Loucy (cell line): ENCODE data around the gene ERF.

Source experiments
- H2AFZ ChIP-seq: fragments of 200-600 bp; sonication (generic); 2 replicates; pipeline ENCODE4 v1.6.0; 2016; ENCODE audit warnings: antibody characterized with exemption, mild to moderate bottlenecking, low read length, moderate library complexity
- H3F3A ChIP-seq: fragments of 200-600 bp; 2 replicates; pipeline ENCODE4 v1.6.0; 2016; ENCODE audit warnings: antibody characterized with exemption, low read depth, mild to moderate bottlenecking
- H3K27me3 ChIP-seq: fragments of 200-600 bp; sonication (generic); 2 replicates; pipeline ENCODE4 v1.6.1; 2014; ENCODE audit warnings: low read length, mild to moderate bottlenecking; ENCODE audit not compliant: insufficient read depth, poor library complexity, severe bottlenecking
- H3K36me3 ChIP-seq: fragments of 200-600 bp; sonication (generic); 2 replicates; pipeline ENCODE4 v1.6.1; 2016; ENCODE audit warnings: low read length; ENCODE audit not compliant: insufficient read depth
- H3K4me1 ChIP-seq: fragments of 200-600 bp; sonication (generic); 2 replicates; pipeline ENCODE4 v1.5.1; 2014; ENCODE audit warnings: low read length, mild to moderate bottlenecking; ENCODE audit not compliant: insufficient read depth, poor library complexity, severe bottlenecking
- H3K4me2 ChIP-seq: fragments of 200-600 bp; sonication (generic); 2 replicates; pipeline ENCODE4 v1.6.0; 2014; ENCODE audit warnings: antibody characterized with exemption, low read length, low read depth, mild to moderate bottlenecking; ENCODE audit not compliant: poor library complexity, severe bottlenecking
- H3K4me3 ChIP-seq: fragments of 200-600 bp; sonication (generic); 2 replicates; pipeline ENCODE4 v1.5.1; 2014; ENCODE audit warnings: low read length, mild to moderate bottlenecking, mixed read lengths; ENCODE audit not compliant: poor library complexity, severe bottlenecking
- H3K79me2 ChIP-seq: fragments of 200-600 bp; sonication (generic); 2 replicates; pipeline ENCODE4 v1.6.1; 2014; ENCODE audit warnings: low read length; ENCODE audit not compliant: insufficient read depth
- H3K9ac ChIP-seq: fragments of 200-600 bp; sonication (generic); 2 replicates; pipeline ENCODE4 v1.6.0; 2014; ENCODE audit warnings: mild to moderate bottlenecking, low read depth, low read length, moderate library complexity; ENCODE audit not compliant: poor library complexity, severe bottlenecking
- H3K9me2 ChIP-seq: fragments of 200-600 bp; sonication (generic); replicated peaks from 2 replicates; pipeline ENCODE4 v1.6.1; 2016; ENCODE audit warnings: low read depth, low read length, mixed read lengths
- H3K9me3 ChIP-seq: fragments of 200-600 bp; sonication (generic); 2 replicates; pipeline ENCODE4 v1.6.1; 2014; ENCODE audit warnings: mild to moderate bottlenecking, antibody characterized with exemption, low read length, low read depth; ENCODE audit not compliant: insufficient read depth
- H4K20me1 ChIP-seq: fragments of 200-600 bp; sonication (generic); 2 replicates; pipeline ENCODE4 v1.6.0; 2014; ENCODE audit warnings: antibody characterized with exemption, low read length, mild to moderate bottlenecking; ENCODE audit not compliant: insufficient read depth, poor library complexity, severe bottlenecking
- CTCF ChIP-seq: fragments of 200-600 bp; sonication (generic); conservative IDR thresholded peaks from 2 replicates; pipeline ENCODE4 v1.5.1; 2014; ENCODE audit warnings: mild to moderate bottlenecking, antibody characterized with exemption, low read length
- EZH2phosphoT487 ChIP-seq: fragments of 200-600 bp; IDR thresholded peaks from 2 replicates; pipeline ENCODE4 v1.6.1; 2018; ENCODE audit warnings: antibody characterized with exemption, mild to moderate bottlenecking, moderate library complexity, borderline replicate concordance

ERF gene

GRCh38 chr19:42284066-42284501 is 29.2 kb upstream of the ERF start:
- H3K4me3 ChIP-seq = peak overlapping the region; percentile 67
- H3K9me2 ChIP-seq = no peaks in the 10 kb centered on the region
- H3K9me3 ChIP-seq = no peaks in the 10 kb centered on the region
- no peak overlapping the region for H3K9ac ChIP-seq
- H3K27me3 ChIP-seq = no peaks in the 10 kb centered on the region
- H3K79me2 ChIP-seq = peaks cover 29% of the 10 kb centered on the region
- peaks cover 22% of the 10 kb centered on the region; the same call in 1 of the 2 replicates for H3K36me3 ChIP-seq
- peaks cover 5% of the 10 kb centered on the region; the same call in 1 of the 2 replicates for H3F3A ChIP-seq
- H3K4me2 ChIP-seq = no peak overlapping the region
- H3K4me1 ChIP-seq = peaks cover 45% of the 10 kb centered on the region
- no peak overlapping the region for H2AFZ ChIP-seq
- TF ChIP-seq CTCF (no peak), EZH2phosphoT487 (no peak)
- H4K20me1 ChIP-seq = peaks cover 23% of the 10 kb centered on the region

- Histone ChIP-seq H3K9me2 (no peaks in the 10 kb centered on the region), H2AFZ (no peak overlapping the region), H4K20me1 (peaks cover 22% of the 10 kb centered on the region), H3K27me3 (no peaks in the 10 kb centered on the region), H3K4me3 (peak overlapping the region; percentile 75), H3K79me2 (peaks cover 35% of the 10 kb centered on the region), H3K9me3 (no peaks in the 10 kb centered on the region), H3K4me2 (peak overlapping the region; percentile 87), H3F3A (peaks cover 5% of the 10 kb centered on the region; the same call in 1 of the 2 replicates), H3K4me1 (peaks cover 52% of the 10 kb centered on the region), H3K9ac (peak overlapping the region; percentile 76), H3K36me3 (peaks cover 16% of the 10 kb centered on the region; the same call in 1 of the 2 replicates)
- TF ChIP-seq EZH2phosphoT487 (no peak), CTCF (no peak)
Observed at GRCh38 chr19:42283188-42284065, 28.5 kb upstream of the ERF start.

GRCh38 chr19:42282819-42283187 is 27.9 kb upstream of the ERF start:
- Histone ChIP-seq H2AFZ (no peak overlapping the region), H3K9me3 (no peaks in the 10 kb centered on the region), H3K9me2 (no peaks in the 10 kb centered on the region), H3K9ac (peak overlapping the region; percentile 76), H3F3A (peaks cover 5% of the 10 kb centered on the region; the same call in 1 of the 2 replicates), H3K4me1 (peaks cover 54% of the 10 kb centered on the region), H3K4me2 (peak overlapping the region; percentile 87), H3K27me3 (no peaks in the 10 kb centered on the region), H3K79me2 (peaks cover 36% of the 10 kb centered on the region), H3K36me3 (peaks cover 10% of the 10 kb centered on the region; the same call in 1 of the 2 replicates), H4K20me1 (peaks cover 20% of the 10 kb centered on the region), H3K4me3 (peak overlapping the region; percentile 75)
- no peak for TF ChIP-seq EZH2phosphoT487
- no peak for TF ChIP-seq CTCF
